ENCODE measurements around the gene PLIN1.

The PLIN1 gene

DNA sequence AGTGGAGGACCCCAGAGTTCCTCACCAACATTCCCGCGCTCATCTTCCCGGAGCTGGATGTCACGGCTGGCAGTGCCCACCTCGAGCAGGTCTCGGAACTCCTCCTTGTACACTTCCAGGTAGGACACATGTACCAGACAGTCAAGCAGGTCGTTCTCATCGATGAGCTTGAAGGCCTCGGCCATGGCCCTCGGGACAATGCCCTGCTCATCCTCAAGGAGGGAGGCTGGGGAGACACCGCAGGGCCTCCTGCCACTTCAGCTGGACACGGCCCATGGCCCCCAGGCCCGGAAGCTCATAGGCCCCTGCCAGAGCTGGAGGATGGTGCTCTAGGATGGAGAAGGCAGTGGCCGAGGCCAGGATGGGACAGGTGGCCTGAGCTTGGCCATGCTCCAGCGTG lies 29.5 kb downstream of the PLIN1 start:
- DNase-seq = no peak

- no peak for DNase-seq
These were observed 30.0 kb downstream of the PLIN1 start for GRCh38 chr15:89649013-89649625.

GRCh38 chr15:89648106-89649012 lies 30.8 kb downstream of the PLIN1 start:
- no peak for DNase-seq

DNA sequence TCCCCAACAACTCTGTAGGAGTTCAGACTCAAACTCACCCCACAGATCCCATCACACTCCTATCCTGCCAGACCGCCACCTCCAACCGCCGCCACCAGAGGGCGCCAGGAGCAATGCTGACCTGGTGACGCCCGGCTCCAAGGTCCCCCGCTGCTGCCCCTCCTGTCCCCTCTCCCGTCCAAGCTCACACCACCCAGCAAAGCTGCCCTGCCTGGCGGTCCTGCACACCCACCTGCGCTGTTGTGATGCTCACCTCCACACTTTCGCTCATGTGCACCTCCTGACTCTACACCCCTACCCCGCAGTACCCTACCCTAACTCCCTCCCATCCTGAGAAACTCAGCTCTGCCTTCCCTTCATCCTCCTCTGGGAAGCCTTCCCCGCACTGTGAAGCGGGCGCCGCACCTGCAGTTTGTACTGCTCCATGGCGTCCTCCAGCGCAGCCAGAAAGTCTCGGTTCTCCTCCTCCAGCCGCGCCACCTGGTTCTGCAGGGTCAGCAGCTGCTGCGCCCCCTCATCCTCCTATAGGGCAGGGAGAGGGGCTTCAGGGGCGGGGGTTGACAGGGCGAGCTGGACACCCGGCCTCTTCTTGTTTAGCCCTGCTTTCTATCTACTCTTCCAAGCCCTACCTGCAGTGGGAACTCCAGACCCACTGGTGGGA lies 31.8 kb downstream of the PLIN1 start:
- DNase-seq = peak; percentile 85

DNA sequence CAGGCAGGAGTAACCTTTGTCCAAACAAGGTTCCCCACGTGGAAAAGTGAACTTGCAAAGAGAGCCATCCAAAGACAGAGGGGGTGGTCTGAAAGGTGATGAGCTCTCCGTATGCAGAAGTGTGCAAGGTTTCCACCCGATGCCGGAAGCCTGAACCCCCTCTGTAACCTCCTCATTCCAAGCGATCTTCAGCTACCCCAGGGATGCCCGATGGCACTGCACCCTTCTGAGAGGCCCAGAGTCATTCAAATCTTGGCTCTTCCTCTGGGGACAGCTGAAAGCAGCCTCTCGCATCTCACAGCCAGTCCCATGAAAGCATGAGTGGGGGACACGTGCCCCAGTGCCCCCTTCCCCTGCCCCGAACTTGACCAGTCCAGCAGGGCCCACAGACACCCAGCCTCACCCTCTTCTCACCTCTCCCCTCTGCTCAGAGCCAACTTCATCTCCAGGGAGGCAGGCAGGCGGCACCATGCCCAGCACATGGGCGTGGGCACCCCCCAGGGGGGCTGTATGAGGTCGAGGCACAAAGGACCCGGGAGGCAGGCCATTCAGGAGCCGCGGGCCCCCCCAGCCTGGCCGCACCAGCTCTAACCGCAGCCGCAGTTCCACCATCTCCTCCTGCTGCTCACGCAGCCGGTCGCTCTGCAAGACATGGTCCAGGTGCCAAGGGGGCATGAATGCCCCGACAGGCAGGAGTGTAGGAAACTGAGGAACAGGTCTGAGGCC lies 32.6 kb downstream of the PLIN1 start:
- DNase-seq = no peak

DNA sequence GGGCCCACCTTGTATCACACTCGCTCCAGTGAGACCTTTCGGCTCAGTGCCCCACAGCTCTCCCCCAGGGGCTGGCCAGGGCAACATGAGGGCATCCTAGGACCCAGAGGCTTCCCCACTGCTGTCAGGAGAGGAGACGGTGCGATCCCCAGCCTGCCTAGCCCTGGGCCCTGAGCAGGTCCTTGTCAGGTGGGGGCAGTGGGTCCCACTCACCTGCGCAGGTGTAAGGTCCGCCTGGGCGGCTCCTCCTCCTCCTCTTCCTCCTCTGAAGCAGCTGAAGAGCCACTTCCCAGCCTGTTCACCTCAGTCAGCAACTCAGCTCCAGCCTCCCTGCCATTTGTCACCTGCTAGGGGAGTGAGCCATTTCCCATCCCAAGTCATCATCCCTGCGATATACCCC lies 33.5 kb downstream of the PLIN1 start:
- no peak for DNase-seq

GRCh38 chr15:89642106-89642505 lies 37.1 kb downstream of the PLIN1 start:
- DNase-seq = no peak

- DNase-seq = no peak
These were observed 38.1 kb downstream of the PLIN1 start for GRCh38 chr15:89641053-89641452.

DNA sequence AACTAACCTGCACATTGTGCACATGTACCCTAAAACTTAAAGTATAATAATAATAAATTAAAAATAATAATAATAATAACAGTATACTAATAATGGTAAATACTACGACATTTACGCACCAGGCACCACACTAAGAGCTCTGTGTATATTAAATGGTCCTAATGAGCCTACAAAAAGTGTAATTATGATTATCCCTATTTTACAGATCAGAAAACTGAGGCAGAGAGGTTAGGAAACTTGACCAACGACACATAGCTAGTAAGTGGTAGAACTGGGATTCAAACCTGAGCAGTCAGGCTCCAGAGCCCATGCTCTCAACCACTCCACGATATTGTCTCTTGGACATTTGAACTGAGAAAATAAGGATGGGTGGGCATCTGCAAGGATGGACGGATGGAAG lies 38.9 kb downstream of the PLIN1 start:
- DNase-seq = no peak

DNA sequence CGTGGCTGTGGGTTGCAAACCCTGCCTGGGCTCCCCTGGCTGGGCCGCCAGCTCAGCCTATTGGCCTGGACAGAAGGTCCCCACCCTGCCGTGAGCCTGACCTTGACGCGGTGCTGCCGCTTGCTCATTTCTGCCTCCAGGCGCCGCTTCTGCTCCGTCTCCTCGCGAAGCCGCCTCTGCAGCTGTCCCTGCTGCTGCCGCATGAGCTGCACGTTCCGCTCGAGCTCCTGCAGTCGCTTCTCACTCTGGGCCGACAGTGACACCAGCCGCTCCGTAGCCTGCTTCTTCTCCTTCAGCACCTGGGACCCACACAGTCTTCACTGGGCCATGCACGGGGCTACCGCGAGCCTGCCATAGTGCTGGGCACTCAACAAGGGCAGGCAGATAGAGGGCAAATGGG lies 45.6 kb downstream of the PLIN1 start:
- no peak for DNase-seq

GRCh38 chr15:89632563-89633430 lies 46.4 kb downstream of the PLIN1 start:
- DNase-seq = no peak

- DNase-seq = no peak
These were observed 47.3 kb downstream of the PLIN1 start for GRCh38 chr15:89631902-89632264.

DNA sequence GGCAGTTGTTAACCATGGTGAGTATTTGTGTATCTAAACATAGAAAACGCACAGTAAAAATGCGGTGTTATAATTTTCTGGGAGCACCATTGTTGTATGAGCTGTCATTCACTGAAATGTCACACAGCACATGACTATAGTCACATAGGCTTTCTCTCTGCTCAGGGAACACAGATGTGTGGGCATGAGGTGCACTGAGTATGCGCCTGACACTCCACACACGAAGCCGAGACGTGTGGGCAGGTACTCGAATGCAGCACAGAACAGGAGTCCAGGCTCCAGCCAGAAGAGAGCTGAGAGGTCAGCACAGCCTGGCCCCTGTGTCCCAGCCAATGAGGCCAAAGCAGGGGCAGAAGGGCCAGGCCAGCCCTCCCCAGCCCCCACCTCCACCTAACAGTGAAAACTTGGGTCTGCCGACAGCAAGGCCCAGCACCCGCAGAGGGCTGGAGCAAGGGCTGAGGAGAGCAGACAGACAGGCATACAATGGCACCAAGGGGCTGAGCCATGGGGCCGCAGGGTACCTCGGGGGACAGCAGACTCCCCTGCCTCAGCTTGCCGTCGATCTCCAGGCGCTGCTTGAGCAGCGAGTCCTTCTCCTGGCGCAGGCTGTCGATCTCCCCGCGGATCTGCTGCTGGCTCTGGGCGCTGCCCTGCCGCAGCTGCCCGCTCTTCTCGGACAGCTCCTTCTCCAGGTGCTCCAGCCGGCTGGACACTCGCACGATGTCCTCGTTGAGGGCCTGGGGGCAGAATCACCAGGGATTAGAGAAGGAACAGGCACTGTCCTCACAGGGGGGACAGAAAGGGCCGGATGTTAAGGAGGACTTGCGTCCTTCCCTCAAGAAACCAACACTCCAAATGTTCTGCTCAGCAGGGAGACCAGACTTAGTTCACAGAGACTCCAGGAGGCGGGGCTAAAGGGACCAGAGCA lies 47.9 kb downstream of the PLIN1 start:
- DNase-seq = no peak

DNA sequence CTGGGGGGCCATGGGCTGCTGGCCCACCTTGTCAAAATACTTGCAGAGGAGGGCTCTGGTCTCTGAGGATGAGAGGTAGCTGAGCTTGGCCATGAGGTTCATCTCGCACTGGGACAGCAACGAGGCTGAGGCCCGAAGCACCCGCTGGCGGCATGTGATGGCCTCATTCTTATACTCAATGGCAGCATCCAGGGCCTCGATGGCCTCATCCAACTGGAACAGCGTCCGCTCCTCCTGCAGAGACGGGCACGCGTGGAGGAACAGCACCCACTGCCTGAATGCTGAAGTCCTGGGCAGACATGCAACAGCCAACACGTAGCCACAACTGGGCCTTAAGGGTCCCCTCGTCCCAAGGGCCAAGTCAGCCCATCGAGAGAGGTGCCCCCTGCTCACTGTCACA lies 48.9 kb downstream of the PLIN1 start:
- no peak for DNase-seq

GRCh38 chr15:89629829-89630228 lies 49.3 kb downstream of the PLIN1 start:
- DNase-seq = no peak

- no peak for DNase-seq
These were observed 50.1 kb downstream of the PLIN1 start for GRCh38 chr15:89628806-89629715.

GRCh38 chr15:89628301-89628700 lies 50.9 kb downstream of the PLIN1 start:
- DNase-seq = no peak

GRCh38 chr15:89627256-89627970 lies 51.8 kb downstream of the PLIN1 start:
- no peak for DNase-seq

GRCh38 chr15:89625716-89626115 lies 53.5 kb downstream of the PLIN1 start:
- no peak for DNase-seq
